GM23248 (cell line): Measurements from ENCODE around the gene SHC2. TPM values are rescaled to one million over a fixed set of nuclear protein-coding genes. Genes with fewer than 3 reads are reported as not detected.

Experiments used
- DNase-seq: peaks from one replicate; pipeline ENCODE4 v3.0.0-alpha.2; 2015
- H2AFZ ChIP-seq: fragments of 200-600 bp; sonication (generic); 2 replicates; pipeline ENCODE4 v1.6.1; 2016; ENCODE audit warnings: antibody characterized with exemption
- H3F3A ChIP-seq: fragments of 200-600 bp; sonication (generic); 2 replicates; pipeline ENCODE4 v1.6.1; 2016; ENCODE audit warnings: mild to moderate bottlenecking, antibody characterized with exemption, mixed run types; ENCODE audit not compliant: insufficient read depth
- H3K27ac ChIP-seq: fragments of 200-600 bp; sonication (generic); 2 replicates; pipeline ENCODE4 v1.5.1; 2016; ENCODE audit warnings: mild to moderate bottlenecking
- H3K27me3 ChIP-seq: fragments of 200-600 bp; sonication (generic); replicated peaks from 2 replicates; pipeline ENCODE4 v1.6.1; 2016; ENCODE audit warnings: mild to moderate bottlenecking; ENCODE audit not compliant: insufficient read depth
- H3K36me3 ChIP-seq: fragments of 200-600 bp; sonication (generic); 2 replicates; pipeline ENCODE4 v1.6.1; 2016; ENCODE audit warnings: low read depth, mild to moderate bottlenecking
- H3K4me1 ChIP-seq: fragments of 200-600 bp; sonication (generic); 2 replicates; pipeline ENCODE4 v1.6.1; 2016; ENCODE audit warnings: mild to moderate bottlenecking; ENCODE audit not compliant: insufficient read depth
- H3K4me2 ChIP-seq: fragments of 200-600 bp; sonication (generic); one replicate; pipeline ENCODE4 v1.6.1; 2016; ENCODE audit warnings: mild to moderate bottlenecking; ENCODE audit not compliant: unreplicated experiment
- H3K4me3 ChIP-seq: fragments of 200-600 bp; sonication (generic); 2 replicates; pipeline ENCODE4 v1.5.1; 2016; ENCODE audit warnings: mild to moderate bottlenecking
- H3K79me2 ChIP-seq: fragments of 200-600 bp; sonication (generic); 2 replicates; pipeline ENCODE4 v1.6.1; 2016; ENCODE audit warnings: mild to moderate bottlenecking; ENCODE audit not compliant: insufficient read depth
- H3K9ac ChIP-seq: fragments of 200-600 bp; sonication (generic); 2 replicates; pipeline ENCODE4 v1.6.1; 2016; ENCODE audit warnings: mild to moderate bottlenecking
- H3K9me2 ChIP-seq: fragments of 200-600 bp; sonication (generic); 2 replicates; pipeline ENCODE4 v1.6.1; 2016; ENCODE audit warnings: mixed run types, mild to moderate bottlenecking, moderate library complexity; ENCODE audit not compliant: insufficient read depth
- H3K9me3 ChIP-seq: fragments of 200-600 bp; sonication (generic); one replicate; pipeline ENCODE4 v1.6.1; 2017; ENCODE audit warnings: low read depth
- H4K20me1 ChIP-seq: fragments of 200-600 bp; sonication (generic); 2 replicates; pipeline ENCODE4 v1.6.0; 2016; ENCODE audit not compliant: insufficient read depth
- EZH2 ChIP-seq: fragments of 200-600 bp; sonication (generic); IDR thresholded peaks from 2 replicates; pipeline ENCODE4 v1.6.1; 2018; ENCODE audit warnings: antibody characterized with exemption, mild to moderate bottlenecking; ENCODE audit not compliant: insufficient read depth, poor library complexity, severe bottlenecking
- EZH2phosphoT487 ChIP-seq: fragments of 200-600 bp; sonication (generic); IDR thresholded peaks from 2 replicates; pipeline ENCODE4 v1.6.1; 2018; ENCODE audit warnings: antibody characterized with exemption, moderate library complexity, mild to moderate bottlenecking, low read depth; ENCODE audit not compliant: insufficient read depth
- WGBS, 2 experiments: methylation state at CpG; one replicate each; pipeline ENCODE4 v1.1.6; 2015 to 2017; ENCODE audit warnings: low lambda C conversion rate in 2 of 2, low coverage in 1 of 2; ENCODE audit errors: missing lambda C conversion rate in 2 of 2; 5-methylcytosine and 5-hydroxymethylcytosine counted together
- in situ Hi-C: fragments of 300-500 bp; cut with MboI; formaldehyde crosslinking; loops from 2 replicates; pipeline ENCODE4 v1.15.0; 2020
- polyA plus RNA-seq: library from polyadenylated mRNA; unstranded; fragments of >200 nt; fragmentation: Nextera tagmentation; extraction: Ambion mirVana; gene quantifications from 2 replicates; pipeline ENCODE4 v1.2.1, GENCODE V29; 2016
- total RNA-seq: library from RNA; depleted of rRNA; stranded (reverse); fragments of >200 nt; shearing (Covaris generic); gene quantifications from 2 replicates; pipeline ENCODE4 v1.2.3, GENCODE V29; 2014

SHC2 gene
- total and polyA plus RNA-seq, 2 experiments from 2014 or later = not detected

DNA sequence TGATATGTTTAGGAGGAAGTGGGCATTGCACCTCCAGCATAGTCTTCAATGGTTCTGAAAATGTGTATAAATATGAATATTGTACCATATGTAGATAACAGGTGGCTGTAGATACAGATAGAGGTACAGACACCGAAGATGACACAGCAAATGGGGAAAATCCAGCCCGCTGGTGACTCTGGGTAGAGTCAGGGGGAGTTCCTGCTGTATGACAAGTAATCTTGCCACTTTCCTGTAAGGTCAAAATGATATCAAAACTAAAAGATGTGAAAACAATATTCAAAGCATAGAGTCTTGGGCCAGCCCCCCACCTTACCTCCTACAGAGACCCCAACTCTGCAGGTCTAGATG, 69.7 kb downstream of the SHC2 start:
- Histone ChIP-seq H3K27ac (no peak overlapping the region), H3F3A (peaks cover 28% of the 10 kb centered on the region), H3K9ac (no peak overlapping the region), H3K9me3 (no peaks in the 10 kb centered on the region), H3K4me3 (no peak overlapping the region), H3K27me3 (peaks cover 17% of the 10 kb centered on the region; the same call in 1 of the 2 replicates), H3K4me1 (no peaks in the 10 kb centered on the region), H3K79me2 (no peaks in the 10 kb centered on the region), H3K4me2 (no peak overlapping the region), H2AFZ (no peak overlapping the region), H3K9me2 (no peaks in the 10 kb centered on the region), H3K36me3 (no peaks in the 10 kb centered on the region), H4K20me1 (no peaks in the 10 kb centered on the region)
- in situ Hi-C loops = no loop called here
- no peak for DNase-seq
- WGBS, 2 experiments = 29 to 34% methylated on average over 2 of the region's 2 CpGs
- TF ChIP-seq EZH2phosphoT487 (no peak), EZH2 (no peak)

DNA sequence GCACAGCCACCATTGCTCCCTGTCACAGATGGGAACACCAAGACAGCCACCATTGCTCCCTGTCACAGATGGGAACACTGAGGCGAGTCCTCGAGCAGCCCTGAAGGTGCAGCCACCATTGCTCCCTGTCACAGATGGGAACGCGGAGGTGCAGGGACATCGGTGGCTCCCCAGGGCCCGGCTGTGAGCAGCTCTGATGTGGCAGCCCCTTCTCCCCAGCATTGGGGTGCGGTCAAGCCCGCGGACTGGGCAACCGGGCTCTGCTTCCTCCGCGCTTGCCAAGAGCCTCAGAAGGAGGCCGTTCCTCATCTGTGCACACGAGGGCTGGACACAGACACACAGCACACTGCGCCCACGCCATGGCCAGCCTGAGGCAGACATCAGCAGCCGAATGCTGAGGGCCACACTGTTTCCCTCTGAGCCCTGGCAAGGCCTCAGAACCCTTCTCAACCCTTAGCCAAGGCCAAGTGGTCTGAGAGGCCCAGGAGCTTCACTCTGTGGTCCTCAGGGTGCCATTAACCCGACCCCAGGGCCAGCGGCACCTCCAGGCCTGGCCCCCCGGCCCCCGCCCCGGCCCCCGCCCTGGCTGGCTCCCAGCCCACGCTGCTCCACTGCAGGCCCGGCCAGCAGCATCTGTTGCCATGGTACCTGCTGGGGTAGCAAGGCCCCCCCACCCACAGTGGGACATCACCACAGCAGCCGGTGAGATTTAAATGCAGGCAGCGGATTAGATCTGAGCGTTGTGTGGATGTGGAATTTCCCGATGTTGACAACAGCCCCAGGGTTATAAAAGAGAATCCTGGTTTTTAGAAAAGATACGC, 70.2 kb downstream of the SHC2 start:
- no peak for DNase-seq
- H3K9ac ChIP-seq = no peak overlapping the region

DNA sequence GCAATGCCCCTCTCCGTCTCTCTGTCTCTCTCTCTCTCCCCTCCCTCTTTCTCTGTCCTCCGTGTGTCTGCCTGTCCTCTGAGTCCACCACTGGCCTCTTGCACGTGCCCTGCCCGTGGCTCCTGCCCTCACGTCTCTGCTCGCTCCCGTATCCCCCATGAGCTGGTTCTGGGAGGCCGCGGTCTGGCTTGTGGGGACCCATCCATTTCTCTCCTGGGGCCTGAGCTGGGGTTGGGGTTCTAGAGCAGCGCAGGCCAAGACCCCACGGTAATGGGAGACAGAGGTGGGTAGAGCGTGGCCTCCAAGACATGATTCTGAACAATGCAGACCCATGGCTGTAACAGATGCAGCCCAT, 70.9 kb downstream of the SHC2 start:
- Histone ChIP-seq H3K4me1 (no peaks in the 10 kb centered on the region), H3K4me3 (no peak overlapping the region)
- WGBS, 2 experiments = 57 to 58% methylated on average over 11 to 12 of the region's 12 CpGs

More for the DNA sequence above, 70.2 kb downstream of the SHC2 start:
- Histone ChIP-seq H3K4me2 (no peak overlapping the region), H3K9me3 (no peaks in the 10 kb centered on the region), H4K20me1 (no peaks in the 10 kb centered on the region), H3K27me3 (peaks cover 20% of the 10 kb centered on the region; the same call in 1 of the 2 replicates), H3F3A (peaks cover 26% of the 10 kb centered on the region), H3K4me1 (no peaks in the 10 kb centered on the region), H3K36me3 (no peaks in the 10 kb centered on the region), H3K4me3 (no peak overlapping the region), H3K9me2 (no peaks in the 10 kb centered on the region), H2AFZ (no peak overlapping the region), H3K79me2 (no peaks in the 10 kb centered on the region), H3K27ac (no peak overlapping the region)
- TF ChIP-seq EZH2 (no peak), EZH2phosphoT487 (no peak)
- WGBS, 2 experiments = 38 to 43% methylated on average over 27 to 30 of the region's 30 CpGs
- in situ Hi-C loops = no loop called here

DNA sequence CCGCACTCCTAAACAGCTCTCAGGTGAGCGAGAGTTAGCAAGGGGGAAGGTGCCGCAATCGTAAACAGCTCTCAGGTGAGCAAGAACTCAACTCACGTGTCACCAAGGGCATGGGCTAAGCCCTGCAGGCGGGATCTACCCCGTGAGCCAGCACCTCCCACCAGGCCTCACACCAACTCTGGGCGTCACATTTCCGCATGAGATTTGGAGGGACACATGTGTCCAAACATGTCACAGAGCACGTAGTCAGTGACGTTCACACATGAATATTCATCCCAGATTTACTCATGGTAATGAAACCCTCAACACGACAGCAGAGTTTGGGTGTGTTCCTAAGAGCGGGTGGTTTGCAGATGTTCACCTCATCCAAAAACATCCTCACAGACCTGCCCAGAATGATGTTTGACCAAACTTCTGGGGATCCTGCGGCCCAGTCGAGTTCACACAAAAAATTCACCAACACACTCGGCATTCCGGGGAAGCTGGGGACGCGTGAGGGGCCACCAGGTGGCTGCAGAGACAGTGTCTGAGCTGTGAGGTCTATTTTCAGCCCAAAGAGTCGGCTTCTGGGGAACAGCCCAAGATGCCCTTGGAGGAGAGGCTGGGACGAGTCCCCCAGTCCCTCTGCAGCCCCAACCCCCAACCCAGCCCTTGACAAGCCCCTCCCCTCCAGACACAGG, 71.4 kb downstream of the SHC2 start:
- Histone ChIP-seq H2AFZ (no peak overlapping the region), H3K9me2 (no peaks in the 10 kb centered on the region), H4K20me1 (no peaks in the 10 kb centered on the region), H3K4me1 (no peaks in the 10 kb centered on the region), H3K9ac (no peak overlapping the region), H3F3A (peaks cover 15% of the 10 kb centered on the region), H3K36me3 (no peaks in the 10 kb centered on the region), H3K9me3 (no peaks in the 10 kb centered on the region), H3K4me3 (no peak overlapping the region), H3K4me2 (no peak overlapping the region), H3K79me2 (no peaks in the 10 kb centered on the region), H3K27ac (no peak overlapping the region), H3K27me3 (peaks cover 20% of the 10 kb centered on the region; the same call in 1 of the 2 replicates)
- DNase-seq = peak; percentile 42
- in situ Hi-C loops = no loop called here
- 27 to 28% methylated on average over 19 to 21 of the region's 21 CpGs for WGBS, 2 experiments
- TF ChIP-seq EZH2phosphoT487 (no peak), EZH2 (no peak)

More for the DNA sequence above, 70.9 kb downstream of the SHC2 start:
- no peaks in the 10 kb centered on the region for H3K9me2 ChIP-seq
- no peak overlapping the region for H3K27ac ChIP-seq
- no peaks in the 10 kb centered on the region for H4K20me1 ChIP-seq
- in situ Hi-C loops = no loop called here
- H3K4me2 ChIP-seq = no peak overlapping the region
- H3K9me3 ChIP-seq = no peaks in the 10 kb centered on the region
- H3K36me3 ChIP-seq = no peaks in the 10 kb centered on the region
- peaks cover 21% of the 10 kb centered on the region for H3F3A ChIP-seq
- no peak overlapping the region for H3K9ac ChIP-seq
- peaks cover 20% of the 10 kb centered on the region; the same call in 1 of the 2 replicates for H3K27me3 ChIP-seq
- TF ChIP-seq EZH2 = no peak
- no peak for TF ChIP-seq EZH2phosphoT487
- no peak for DNase-seq
- no peak overlapping the region for H2AFZ ChIP-seq
- H3K79me2 ChIP-seq = no peaks in the 10 kb centered on the region
